Amniotic epithelial cell (primary cell): Measurements from ENCODE around the gene ANKH.
"Not testable (repeated sequence)": the region's sequence is repeated elsewhere in the genome, so short reads cannot be mapped to it uniquely, and the experiment has no call there.

ENCODE experiments used
- DNase-seq: peaks from one replicate; pipeline ENCODE4 v3.0.0-alpha.2; 2010; ENCODE audit warnings: low read depth

The ANKH gene

GRCh38 chr5:14871214-14872069, at the start of gene ANKH:
Gene ANKH, minus strand, starts transcription at chr5:14871778. Its CDS starts 331 bp downstream, at chr5:14871447.
- DNase-seq = peak; percentile 62

DNA sequence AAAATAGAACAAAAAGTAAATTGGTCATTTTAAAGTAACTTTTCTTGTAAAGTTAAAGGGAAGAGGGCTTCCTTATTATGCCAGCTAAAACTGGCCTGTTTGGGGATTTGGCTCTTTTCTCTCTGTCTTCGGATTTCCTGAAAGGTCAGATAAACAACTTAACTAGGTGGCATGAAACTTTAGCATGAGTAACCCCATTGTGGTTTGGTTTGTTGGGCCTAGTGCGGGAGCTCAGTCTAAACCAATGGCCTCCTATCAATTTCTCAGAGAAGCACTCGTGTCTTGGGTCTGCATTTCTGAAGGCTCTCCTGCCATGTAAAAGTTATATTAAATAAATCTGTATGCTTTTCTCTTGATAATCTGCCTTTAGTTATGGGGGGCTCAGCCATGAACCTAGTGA, 48.5 kb upstream of the ANKH start:
- peak; percentile 21 for DNase-seq

DNA sequence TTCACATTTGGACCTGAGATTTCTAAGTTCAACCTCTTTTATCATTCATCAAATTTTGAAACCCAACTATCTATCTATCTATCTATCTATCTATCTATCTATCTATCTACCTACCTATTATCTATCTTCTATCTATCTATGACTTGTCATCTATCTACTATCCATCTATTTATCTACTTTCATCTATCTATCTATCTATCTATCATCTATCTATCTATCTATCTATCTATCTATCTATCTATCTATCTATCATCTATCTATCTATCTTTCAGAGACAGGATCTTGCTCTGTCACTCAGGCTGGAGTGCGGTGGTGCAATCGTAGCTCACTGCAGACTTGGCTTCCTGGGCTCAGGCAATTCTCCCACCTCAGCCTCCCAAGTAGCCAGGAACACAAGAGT, 47.5 kb upstream of the ANKH start:
- DNase-seq = not testable (repeated sequence)

DNA sequence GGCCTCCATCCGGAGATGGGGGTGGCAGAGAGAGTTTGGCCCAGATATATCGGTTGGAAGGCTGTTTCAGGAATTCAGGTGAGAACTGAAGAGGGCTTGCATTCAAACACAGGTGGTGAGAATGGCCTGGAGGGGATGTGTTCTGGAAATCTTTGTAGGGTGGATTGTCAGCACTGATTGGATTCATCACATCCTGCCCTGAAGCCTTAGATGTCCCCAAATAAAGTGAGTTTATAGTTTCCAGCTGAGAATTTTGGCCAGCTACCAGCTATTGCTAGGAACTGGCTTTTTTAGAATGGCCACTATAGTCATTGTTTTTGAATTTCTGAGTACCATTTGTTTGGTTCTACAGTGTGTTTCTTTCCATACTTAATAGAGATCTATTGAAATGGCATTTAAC, 46.1 kb upstream of the ANKH start:
- DNase-seq = no peak

GRCh38 chr5:14915291-14915952, 43.8 kb upstream of the ANKH start:
- peak; percentile 80 for DNase-seq

DNA sequence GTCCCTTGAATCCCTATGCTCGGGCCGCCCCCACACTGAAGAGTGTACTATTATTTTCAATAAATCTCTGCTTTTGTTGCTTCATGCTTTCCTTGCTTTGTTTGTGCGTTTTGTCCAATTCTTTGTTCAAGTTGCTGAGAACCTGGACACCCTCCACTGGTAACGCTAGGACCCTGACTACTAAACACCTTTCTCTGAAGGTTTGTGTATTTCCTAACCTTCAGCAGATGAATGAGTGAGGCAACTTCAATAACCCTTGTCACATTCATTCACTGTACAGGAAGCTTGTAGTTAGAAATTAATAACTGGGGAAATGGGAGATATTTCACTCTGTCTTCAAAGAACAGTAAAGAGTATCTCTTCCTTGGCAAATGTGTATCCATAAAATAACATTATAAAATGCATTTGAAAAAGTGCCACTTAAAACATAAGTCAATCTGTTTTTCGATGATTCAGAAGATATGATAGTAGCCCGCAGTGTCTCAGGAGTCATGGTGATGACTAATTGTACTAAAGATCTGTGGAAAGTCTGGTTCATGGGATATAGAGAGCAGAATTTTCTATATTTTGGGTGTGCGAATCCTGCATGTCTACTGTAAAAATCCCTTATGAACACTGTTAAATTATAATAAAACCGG, 43.2 kb upstream of the ANKH start:
- peak; percentile 64 for DNase-seq

- DNase-seq = no peak
Observed at GRCh38 chr5:14914193-14914592, 42.6 kb upstream of the ANKH start.

DNA sequence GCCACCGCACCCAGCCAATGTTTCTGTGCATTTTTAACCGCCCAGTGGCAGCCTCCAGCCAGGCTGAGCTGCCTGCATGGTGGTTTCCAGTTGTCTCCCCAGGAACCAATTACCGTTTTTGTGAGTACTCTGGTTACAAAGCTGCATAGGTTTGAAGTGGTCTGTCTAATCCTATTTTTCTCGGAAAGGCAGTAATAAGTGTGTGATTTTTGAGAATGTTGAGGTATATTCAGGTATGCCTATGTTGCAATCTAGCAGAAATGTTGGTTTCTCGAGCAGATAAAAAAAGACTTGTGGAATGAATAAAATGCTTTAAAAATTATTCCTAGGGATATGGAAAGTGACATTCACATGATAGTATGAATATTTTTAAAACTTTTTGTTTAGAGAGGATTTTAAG, 41.5 kb upstream of the ANKH start:
- DNase-seq = peak; percentile 91

DNA sequence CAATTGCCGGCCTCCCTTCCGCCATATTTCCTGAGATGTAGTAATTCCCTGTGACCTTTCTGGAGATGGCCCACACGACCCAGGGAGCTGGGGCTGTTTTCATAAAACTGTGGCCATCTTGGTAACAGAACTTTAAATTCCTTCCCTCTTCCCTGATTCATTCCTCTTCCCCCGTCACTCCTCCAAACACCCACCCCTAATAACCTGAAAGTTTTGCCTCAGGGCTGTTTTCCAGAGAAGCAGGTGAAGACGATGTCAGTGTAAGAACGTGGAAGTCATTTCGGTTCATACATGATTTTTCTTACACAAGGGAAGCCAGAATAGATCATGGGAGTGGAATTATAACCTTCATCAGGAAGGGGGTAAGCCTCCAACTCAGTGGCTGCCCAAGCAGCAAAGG, 40.6 kb upstream of the ANKH start:
- no peak for DNase-seq

GRCh38 chr5:14909369-14909768, 37.8 kb upstream of the ANKH start:
- DNase-seq = no peak

- peak; percentile 90 for DNase-seq
Observed at GRCh38 chr5:14908172-14908571, 36.6 kb upstream of the ANKH start.

GRCh38 chr5:14906628-14907027, 35.0 kb upstream of the ANKH start:
- no peak for DNase-seq

DNA sequence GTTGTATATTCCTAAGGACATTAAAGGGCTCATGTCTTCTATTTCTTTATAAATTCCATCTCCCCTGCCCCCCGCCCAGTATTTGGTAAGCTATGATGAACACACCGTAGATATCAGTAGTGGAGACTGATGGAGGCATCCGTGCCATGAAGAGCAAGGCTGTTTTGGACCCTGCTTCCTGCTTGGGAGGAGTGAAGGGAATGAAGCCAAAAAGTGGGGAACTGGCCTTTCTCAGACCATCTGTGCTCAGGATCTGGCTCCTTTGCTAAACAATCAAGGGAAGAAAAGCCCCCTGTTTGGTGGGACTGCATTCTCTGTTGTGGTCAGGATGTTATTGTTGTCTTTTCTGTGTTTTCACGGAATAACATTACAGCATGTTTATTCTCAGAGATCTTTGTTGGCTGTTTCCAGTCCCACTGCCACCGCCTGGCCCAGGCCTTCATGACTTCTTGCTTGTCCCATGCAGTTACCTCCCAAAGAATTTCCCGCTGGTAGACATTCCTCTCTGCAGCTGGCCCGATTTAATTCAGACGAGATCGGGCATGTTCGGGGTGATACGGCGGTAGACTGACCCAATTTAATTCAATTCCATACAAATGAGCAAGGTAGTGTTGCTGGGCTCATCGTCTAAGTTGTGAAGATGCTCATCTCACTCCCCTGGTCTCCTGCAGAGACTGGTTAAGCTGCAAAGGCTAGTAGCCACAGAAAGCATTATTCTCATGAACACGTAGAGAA, 31.4 kb upstream of the ANKH start:
- DNase-seq = peak; percentile 12

- DNase-seq = peak; percentile 53
Observed at GRCh38 chr5:14901462-14902051, 30.0 kb upstream of the ANKH start.

- peak; percentile 85 for DNase-seq
Observed at GRCh38 chr5:14900693-14901461, 29.3 kb upstream of the ANKH start.

DNA sequence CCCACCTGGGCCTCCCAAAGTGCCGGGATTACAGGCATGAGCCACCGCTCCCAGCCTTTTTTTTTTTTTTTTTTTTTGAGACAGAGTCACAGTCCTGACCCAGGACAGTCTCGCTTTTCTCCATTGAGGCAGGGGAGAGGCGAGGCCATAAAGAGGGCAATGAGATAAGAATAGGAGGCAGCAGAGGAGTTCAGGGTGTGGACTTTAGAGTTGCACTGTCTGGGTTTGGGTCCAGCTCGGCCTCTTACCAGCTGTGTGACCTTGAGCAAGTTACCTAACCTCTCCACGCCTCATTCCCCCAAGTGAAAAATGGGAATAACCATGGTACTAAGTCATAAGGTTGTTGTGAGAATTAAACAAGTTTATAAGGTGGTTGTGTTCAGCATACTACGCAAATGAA, 24.6 kb upstream of the ANKH start:
- DNase-seq = no peak

DNA sequence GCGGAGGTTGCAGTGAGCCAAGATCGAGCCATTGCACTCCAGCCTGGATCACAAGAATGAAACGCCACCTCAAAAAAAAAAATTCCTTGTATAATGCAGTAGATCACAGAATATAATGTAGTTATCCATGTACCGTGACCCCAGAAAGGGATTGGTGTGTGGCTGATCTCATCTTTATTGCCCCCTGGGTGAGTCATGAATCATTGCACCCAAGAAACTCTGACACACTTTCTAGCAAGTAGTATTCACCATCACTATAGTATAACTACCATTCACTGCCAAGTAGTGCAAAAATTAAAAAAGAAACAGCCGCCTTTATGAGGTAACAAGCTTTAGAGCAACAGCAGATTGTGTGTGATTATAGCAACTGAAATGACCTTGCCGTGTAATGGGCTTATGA, 23.7 kb upstream of the ANKH start:
- DNase-seq = no peak

DNA sequence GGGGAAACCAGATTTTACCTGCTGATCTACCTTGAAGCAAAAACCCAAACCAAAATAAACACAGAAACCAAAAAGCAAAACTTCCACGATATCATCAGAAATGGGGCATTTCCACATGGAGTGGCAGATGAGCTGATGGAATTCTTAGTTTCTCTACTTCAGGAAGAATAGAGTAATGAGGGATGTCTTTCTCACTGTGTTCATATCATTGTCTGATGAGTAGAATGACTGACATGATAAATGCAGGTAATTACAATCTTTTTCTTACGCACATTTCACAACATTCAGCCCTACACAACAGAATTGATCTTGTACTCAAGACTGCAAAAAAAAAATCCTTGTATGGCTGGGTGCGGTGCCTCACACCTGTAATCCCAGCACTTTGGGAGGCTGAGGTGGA, 23.2 kb upstream of the ANKH start:
- no peak for DNase-seq

DNA sequence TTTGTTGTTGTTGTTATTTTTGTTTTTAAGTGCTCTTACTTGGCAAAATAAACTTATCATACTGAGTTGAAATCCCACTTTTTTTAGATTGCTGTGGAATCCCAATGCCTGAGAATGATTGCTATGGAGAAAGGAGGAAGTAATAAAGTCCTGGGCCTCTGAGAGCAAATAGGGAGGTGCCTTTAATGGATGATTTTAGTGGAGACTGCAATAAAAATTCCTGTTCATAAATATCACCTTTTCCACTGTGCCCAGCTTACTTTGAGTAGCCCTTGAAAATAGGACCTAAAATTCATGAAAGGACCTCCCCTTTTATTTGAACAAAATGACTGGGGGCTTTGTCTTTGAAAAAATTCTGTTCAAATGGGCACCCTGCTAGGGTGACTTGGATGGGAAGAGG, 21.8 kb upstream of the ANKH start:
- DNase-seq = no peak

GRCh38 chr5:14890846-14891245, 19.3 kb upstream of the ANKH start:
- no peak for DNase-seq

GRCh38 chr5:14884062-14884612, 12.6 kb upstream of the ANKH start:
- DNase-seq = no peak
